ENCODE measurements around the gene ANKRD30B.
"Not testable (repeated sequence)": the region's sequence is repeated elsewhere in the genome, so short reads cannot be mapped to it uniquely, and the experiment has no call there.

Gene ANKRD30B

GRCh38 chr18:14858514-14858913 is 110.5 kb downstream of the ANKRD30B start:
- not testable (repeated sequence) for DNase-seq

- not testable (repeated sequence) for DNase-seq
These were observed 112.0 kb downstream of the ANKRD30B start for GRCh38 chr18:14859995-14860394.

DNA sequence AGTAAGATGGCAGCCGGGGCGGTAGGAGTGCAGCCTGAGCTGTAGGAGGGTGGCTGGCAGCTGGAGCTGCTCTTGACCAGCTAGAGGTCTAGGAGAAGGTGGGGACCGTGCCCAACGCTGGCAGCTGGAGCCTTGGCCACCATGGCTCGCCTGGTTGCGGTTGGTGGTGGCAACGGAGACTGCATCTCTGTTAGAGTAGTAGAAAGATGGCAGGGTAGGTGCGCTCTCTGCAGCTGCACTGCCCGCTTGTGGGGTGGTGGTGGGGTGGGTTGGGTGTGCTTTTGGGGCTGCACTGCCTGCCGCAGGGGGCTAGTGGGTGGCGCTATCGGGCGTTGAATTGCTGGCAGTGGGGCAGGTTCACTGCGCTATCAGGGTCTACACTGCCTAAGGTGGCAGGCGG is 118.5 kb downstream of the ANKRD30B start:
- DNase-seq: not testable (repeated sequence)

- not testable (repeated sequence) for DNase-seq
These were observed 120.0 kb downstream of the ANKRD30B start for GRCh38 chr18:14867988-14868387.

- DNase-seq: not testable (repeated sequence)
These were observed 120.9 kb downstream of the ANKRD30B start for GRCh38 chr18:14868825-14869224.

DNA sequence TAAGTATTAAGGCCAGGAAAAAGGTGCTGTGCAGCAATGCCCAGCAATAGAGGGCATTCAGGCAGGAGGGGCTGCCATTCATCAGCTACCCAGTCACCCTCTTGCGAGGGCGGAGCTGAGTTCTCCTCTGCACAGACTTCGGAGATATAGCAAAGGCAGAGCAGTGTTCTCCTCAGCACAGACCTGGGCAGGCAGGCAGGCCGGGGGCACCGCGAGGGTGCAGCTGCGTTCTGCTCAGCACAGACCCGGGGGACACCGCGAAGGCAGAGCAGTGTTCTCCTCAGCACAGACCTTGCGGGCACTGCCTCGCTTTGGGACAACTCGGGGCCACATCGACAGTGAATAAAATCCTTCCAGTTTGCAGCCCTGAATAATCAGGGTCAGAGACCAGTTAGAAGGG is 130.9 kb downstream of the ANKRD30B start:
- not testable (repeated sequence) for DNase-seq

GRCh38 chr18:14900435-14900834 is 152.5 kb downstream of the ANKRD30B start:
- no peak for DNase-seq

All from MV-4-11 (cell line).